Stimulated activated CD8-positive, alpha-beta memory T cell treated with anti-CD3 and anti-CD28 coated beads, Interleukin-12 subunit alpha, Interleukin-12 subunit beta, amount 100 ng/mL, for 4 hours (primary cell): ENCODE results near the gene DOC2A.
"Not testable (repeated sequence)": the region's sequence is repeated elsewhere in the genome, so short reads cannot be mapped to it uniquely, and the experiment has no call there.

Experiments
- DNase-seq: peaks from one replicate; pipeline ENCODE4 v3.0.0-alpha.2; 2020; ENCODE audit warnings: low read depth

Gene DOC2A

GRCh38 chr16:30010844-30011713 lies at the start of gene DOC2A:
Gene DOC2A, minus strand, starts transcription at chr16:30011027. Its CDS starts 805 bp downstream, at chr16:30010222.
- no peak for DNase-seq

DNA sequence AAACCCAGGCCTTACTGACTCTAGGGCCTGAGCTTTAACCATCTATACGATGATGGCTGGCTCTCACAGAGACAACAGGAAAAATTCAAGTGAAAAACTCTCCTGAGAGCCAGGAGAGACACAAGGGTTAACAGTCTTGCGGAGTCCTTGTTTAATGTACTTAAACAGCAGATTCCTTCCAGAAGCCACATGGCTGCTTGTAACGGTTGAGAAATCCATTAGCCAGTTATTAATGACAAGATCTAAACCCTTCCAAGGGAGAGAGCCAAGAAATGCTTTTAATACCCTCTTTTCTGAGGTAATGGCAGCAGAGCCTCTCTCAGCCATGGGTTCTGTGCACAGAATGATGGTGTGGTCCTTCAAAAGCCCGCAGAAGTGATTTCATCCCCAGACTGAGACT lies 49.5 kb upstream of the DOC2A start:
- DNase-seq, result no peak

GRCh38 chr16:30054959-30055553 lies 44.2 kb upstream of the DOC2A start:
- DNase-seq, result no peak

GRCh38 chr16:30054451-30054850 lies 43.6 kb upstream of the DOC2A start:
- DNase-seq, result no peak

- no peak for DNase-seq
These were observed 42.7 kb upstream of the DOC2A start for GRCh38 chr16:30053376-30054015.

GRCh38 chr16:30052671-30053372 lies 42.0 kb upstream of the DOC2A start:
- peak; percentile 79 for DNase-seq

GRCh38 chr16:30051518-30051917 lies 40.7 kb upstream of the DOC2A start:
- DNase-seq, result no peak

DNA sequence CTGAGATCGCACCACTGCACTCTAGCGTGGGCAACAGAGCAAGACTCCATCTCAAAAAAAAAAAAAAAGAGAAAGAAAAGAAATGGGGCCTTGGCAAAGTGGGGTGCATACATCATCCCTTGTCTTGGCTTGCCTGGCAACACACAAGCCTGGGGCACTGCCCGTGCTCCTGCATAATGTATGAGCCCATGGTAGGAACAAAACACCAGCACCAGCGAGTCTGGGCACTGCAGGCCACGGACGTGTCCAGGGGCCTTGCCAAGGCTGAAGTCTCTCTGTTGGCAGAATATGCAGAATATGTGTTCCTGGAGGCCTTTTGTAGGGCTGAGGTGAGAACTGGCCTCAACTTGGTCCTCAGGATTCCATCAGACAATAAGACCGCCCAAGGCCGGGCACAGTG lies 39.0 kb upstream of the DOC2A start:
- no peak for DNase-seq

GRCh38 chr16:30046588-30046987 lies 35.8 kb upstream of the DOC2A start:
- no peak for DNase-seq

- no peak for DNase-seq
These were observed 35.4 kb upstream of the DOC2A start for GRCh38 chr16:30046178-30046577.

DNA sequence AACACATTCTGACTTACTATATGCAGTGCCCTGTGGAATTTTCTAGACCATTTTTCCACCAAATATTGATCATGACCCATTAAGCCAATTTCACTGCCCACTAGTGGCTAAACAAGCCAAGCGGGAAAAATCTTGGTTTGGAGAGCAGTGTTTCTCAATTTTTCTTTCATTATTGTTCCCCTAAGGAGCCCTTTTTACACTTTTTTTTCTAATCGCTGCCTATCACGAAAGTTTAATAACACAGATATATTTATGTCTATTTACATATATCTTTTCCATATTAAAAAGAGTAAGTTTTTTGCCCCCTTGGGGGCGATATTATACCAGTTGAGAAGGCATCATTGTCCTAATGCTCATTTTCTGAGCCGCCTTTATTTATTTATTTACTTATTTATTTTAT lies 31.0 kb upstream of the DOC2A start:
- DNase-seq, result no peak

DNA sequence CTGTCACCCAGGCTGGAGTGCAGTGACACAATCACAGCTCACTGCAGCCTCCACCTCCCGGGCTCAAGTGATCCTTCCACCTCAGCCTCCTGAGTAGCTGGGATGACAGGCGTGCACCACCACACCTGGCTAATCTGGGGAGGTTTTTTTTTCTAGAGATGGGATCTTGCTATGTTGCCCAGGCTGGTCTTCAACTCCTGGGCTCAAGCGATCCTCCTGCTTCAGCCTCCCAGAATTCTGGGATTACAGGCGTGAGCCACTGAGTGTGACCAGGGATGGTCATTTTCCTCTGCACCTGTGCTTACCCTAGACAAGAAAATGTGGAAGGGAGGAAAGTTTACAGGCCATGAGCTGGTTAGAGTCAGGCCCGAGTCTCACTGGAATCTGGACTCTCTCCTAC lies 29.9 kb upstream of the DOC2A start:
- not testable (repeated sequence) for DNase-seq

GRCh38 chr16:30040221-30040620 lies 29.4 kb upstream of the DOC2A start:
- no peak for DNase-seq

- DNase-seq, result no peak
These were observed 22.4 kb upstream of the DOC2A start for GRCh38 chr16:30033270-30033669.

DNA sequence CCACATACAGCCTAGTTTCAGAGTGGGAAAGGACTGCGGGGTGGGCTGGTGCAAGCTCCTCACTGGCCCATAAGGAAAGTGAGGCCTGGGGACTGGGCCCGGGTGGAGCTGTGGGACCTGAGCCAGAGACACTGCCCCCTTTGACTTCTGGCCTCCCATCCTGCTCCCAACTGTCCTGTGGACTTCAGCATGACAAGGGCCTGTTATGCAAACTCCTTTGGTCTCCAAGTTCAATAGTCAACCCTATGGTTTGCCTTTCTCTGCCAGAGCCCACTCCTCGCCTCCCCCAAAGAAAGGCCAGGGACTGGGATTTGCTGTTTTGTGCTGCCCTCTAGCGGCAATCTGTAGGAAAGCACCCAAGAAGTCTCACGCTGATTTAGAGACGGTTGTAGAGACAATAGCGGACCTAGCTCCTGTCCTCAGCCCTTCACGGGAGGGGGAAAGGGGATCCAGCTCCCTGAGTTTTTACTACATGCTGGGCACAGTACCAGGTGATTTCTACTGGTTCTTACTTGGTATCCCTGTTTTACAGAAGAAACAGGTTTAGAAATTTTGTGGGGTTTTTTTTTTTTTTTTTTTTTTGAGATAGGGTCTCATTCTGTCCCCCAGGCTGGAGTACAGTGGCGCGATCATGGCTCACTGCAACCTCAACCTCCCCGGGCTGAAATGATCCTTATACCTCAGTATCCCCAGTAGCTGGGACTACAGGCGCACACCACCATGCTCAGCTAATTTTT lies 21.4 kb upstream of the DOC2A start:
- peak; percentile 18 for DNase-seq

- no peak for DNase-seq
These were observed 20.7 kb upstream of the DOC2A start for GRCh38 chr16:30031477-30031918.

GRCh38 chr16:30030841-30031413 lies 20.1 kb upstream of the DOC2A start, which contains the start of gene TLCD3B:
Gene TLCD3B, minus strand, starts transcription at chr16:30031271. Its CDS starts 744 bp downstream, at chr16:30030527.
- DNase-seq, result no peak

GRCh38 chr16:30030011-30030685 lies 19.3 kb upstream of the DOC2A start:
- no peak for DNase-seq

DNA sequence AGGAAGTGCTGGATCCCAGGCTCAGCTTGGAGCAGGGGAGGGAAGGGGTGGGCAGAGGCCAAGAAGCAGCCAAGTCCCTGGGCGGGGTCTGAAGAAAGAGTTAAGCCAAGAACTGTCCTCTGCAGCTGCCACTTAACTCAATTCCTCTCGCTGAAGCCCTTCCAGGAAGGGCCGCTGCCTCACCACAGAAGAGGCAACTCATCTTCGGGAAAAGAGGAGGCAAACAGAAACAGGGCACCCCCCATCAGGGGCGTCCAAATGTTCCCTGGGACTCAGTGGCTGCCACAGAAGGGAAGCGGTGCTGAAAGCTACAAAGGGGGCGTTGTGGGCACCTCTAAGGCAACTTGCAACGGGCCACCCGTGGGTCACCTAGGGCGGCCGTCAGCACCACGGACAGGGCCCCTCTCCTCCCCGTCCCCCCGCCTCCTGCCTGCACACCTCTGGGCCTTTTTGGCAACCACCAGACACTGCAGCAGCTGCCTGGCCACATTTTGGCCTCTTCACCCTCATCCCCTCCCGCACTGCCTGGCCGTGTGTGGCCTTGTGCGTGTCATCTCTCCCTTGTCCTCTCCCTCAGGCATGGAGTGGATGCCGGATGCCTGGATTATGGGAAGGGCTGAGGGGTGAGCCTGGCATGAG lies 17.7 kb upstream of the DOC2A start:
- DNase-seq, result no peak
